Activated T-cell treated with anti-CD3 and anti-CD28 coated beads, Interleukin-2, amount 50 U/mL, for 4 hours (primary cell): Measurements from ENCODE around the gene PLXNA3. TPM values are rescaled to one million over a fixed set of nuclear protein-coding genes. Genes with fewer than 3 reads are reported as not detected.

Experiments used
- ATAC-seq, 2 donors: fragments of 200-7000 bp; cut with Tn5 transposase; one replicate each; pipeline ENCODE4 v1.10.0; 2021
- DNase-seq: peaks from one replicate; pipeline ENCODE4 v3.0.0-alpha.2; 2020
- H3K27me3 Mint-ChIP-seq: one replicate; pipeline ENCODE4 v1.8.0; 2021; ENCODE audit warnings: low read depth, mixed read lengths
- H3K36me3 Mint-ChIP-seq: one replicate; pipeline ENCODE4 v1.8.0; 2022; ENCODE audit warnings: mixed read lengths; ENCODE audit not compliant: insufficient read depth
- H3K4me1 Mint-ChIP-seq: one replicate; pipeline ENCODE4 v1.8.0; 2021; ENCODE audit warnings: low read depth, mixed read lengths
- H3K4me3 Mint-ChIP-seq: one replicate; pipeline ENCODE4 v1.8.0; 2021; ENCODE audit warnings: mild to moderate bottlenecking, moderate library complexity, mixed read lengths
- H3K9me3 Mint-ChIP-seq: one replicate; pipeline ENCODE4 v1.8.0; 2021; ENCODE audit warnings: mixed read lengths
- total RNA-seq, 3 donors: library from RNA; stranded (reverse); gene quantifications; one replicate each; pipeline ENCODE4 v1.2.1, GENCODE V29; 2021

Gene PLXNA3
- total RNA-seq, 3 donors from 2014 or later: 26.6 to 33.8 (median 27.6) TPM

GRCh38 chrX:154506483-154507332 is 48.6 kb downstream of the PLXNA3 start:
- no peak overlapping the region for H3K4me3 Mint-ChIP-seq
- peaks cover 13% of the 10 kb centered on the region for H3K36me3 Mint-ChIP-seq
- no peaks in the 10 kb centered on the region for H3K9me3 Mint-ChIP-seq
- peaks cover 10% of the 10 kb centered on the region for H3K4me1 Mint-ChIP-seq
- no peaks in the 10 kb centered on the region for H3K27me3 Mint-ChIP-seq
- ATAC-seq: no peak
- DNase-seq: no peak

GRCh38 chrX:154507673-154508383 is 49.7 kb downstream of the PLXNA3 start:
- no peak for ATAC-seq
- H3K27me3 Mint-ChIP-seq: no peaks in the 10 kb centered on the region
- peaks cover 13% of the 10 kb centered on the region for H3K36me3 Mint-ChIP-seq
- no peak overlapping the region for H3K4me3 Mint-ChIP-seq
- no peak for DNase-seq
- no peaks in the 10 kb centered on the region for H3K9me3 Mint-ChIP-seq
- peaks cover 14% of the 10 kb centered on the region for H3K4me1 Mint-ChIP-seq

- peaks cover 14% of the 10 kb centered on the region for H3K4me1 Mint-ChIP-seq
- no peak for DNase-seq
- H3K27me3 Mint-ChIP-seq: no peaks in the 10 kb centered on the region
- no peak for ATAC-seq
- H3K36me3 Mint-ChIP-seq: peaks cover 13% of the 10 kb centered on the region
- H3K9me3 Mint-ChIP-seq: no peaks in the 10 kb centered on the region
- H3K4me3 Mint-ChIP-seq: no peak overlapping the region
These were observed 50.3 kb downstream of the PLXNA3 start for GRCh38 chrX:154508384-154508745.

- Mint-ChIP-seq H3K36me3 (peaks cover 15% of the 10 kb centered on the region), H3K27me3 (no peaks in the 10 kb centered on the region), H3K9me3 (no peaks in the 10 kb centered on the region), H3K4me3 (no peak overlapping the region), H3K4me1 (peaks cover 19% of the 10 kb centered on the region)
- DNase-seq: no peak
- ATAC-seq: no peak
These were observed 51.4 kb downstream of the PLXNA3 start for GRCh38 chrX:154509455-154509854.

GRCh38 chrX:154511761-154512160 is 53.7 kb downstream of the PLXNA3 start:
- ATAC-seq (no peak), DNase-seq (no peak)
- H3K4me3 Mint-ChIP-seq: no peak overlapping the region
- no peaks in the 10 kb centered on the region for H3K27me3 Mint-ChIP-seq
- peaks cover 30% of the 10 kb centered on the region for H3K4me1 Mint-ChIP-seq
- H3K36me3 Mint-ChIP-seq: peaks cover 13% of the 10 kb centered on the region
- H3K9me3 Mint-ChIP-seq: no peaks in the 10 kb centered on the region

GRCh38 chrX:154512879-154513553 is 54.9 kb downstream of the PLXNA3 start:
- Mint-ChIP-seq H3K4me3 (no peak overlapping the region), H3K9me3 (no peaks in the 10 kb centered on the region), H3K27me3 (no peaks in the 10 kb centered on the region), H3K4me1 (peaks cover 30% of the 10 kb centered on the region), H3K36me3 (peaks cover 13% of the 10 kb centered on the region)
- DNase-seq (no peak), ATAC-seq (no peak)

GRCh38 chrX:154513716-154514115 is 55.6 kb downstream of the PLXNA3 start:
- Mint-ChIP-seq H3K4me1 (peaks cover 30% of the 10 kb centered on the region), H3K4me3 (peak overlapping the region; percentile 40), H3K36me3 (peaks cover 9% of the 10 kb centered on the region), H3K9me3 (no peaks in the 10 kb centered on the region), H3K27me3 (no peaks in the 10 kb centered on the region)
- ATAC-seq (no peak), DNase-seq (no peak)

- ATAC-seq: no peak
These were observed 57.2 kb downstream of the PLXNA3 start for GRCh38 chrX:154515090-154515965.

GRCh38 chrX:154515966-154516655 is 58.0 kb downstream of the PLXNA3 start, which contains the start of gene FAM3A:
TSS of gene FAM3A (minus strand) at chrX:154516232. CDS start at chrX:154515772, 460 bp downstream.
- DNase-seq (peak; percentile 92), ATAC-seq (peak; percentile 96 to 98)
- Mint-ChIP-seq H3K36me3 (peaks cover 2% of the 10 kb centered on the region), H3K27me3 (no peaks in the 10 kb centered on the region), H3K4me1 (peaks cover 26% of the 10 kb centered on the region), H3K9me3 (no peaks in the 10 kb centered on the region), H3K4me3 (peak within 1 kb of the TSS; percentile 84)

More at GRCh38 chrX:154515090-154515965, 57.2 kb downstream of the PLXNA3 start:
- Mint-ChIP-seq H3K4me3 (peak overlapping the region; percentile 84), H3K27me3 (no peaks in the 10 kb centered on the region), H3K4me1 (peaks cover 30% of the 10 kb centered on the region), H3K36me3 (peaks cover 2% of the 10 kb centered on the region), H3K9me3 (no peaks in the 10 kb centered on the region)
- no peak for DNase-seq

GRCh38 chrX:154516656-154517100 is 58.6 kb downstream of the PLXNA3 start:
- no peaks in the 10 kb centered on the region for H3K27me3 Mint-ChIP-seq
- H3K4me3 Mint-ChIP-seq: peak overlapping the region; percentile 81
- H3K36me3 Mint-ChIP-seq: peaks cover 2% of the 10 kb centered on the region
- ATAC-seq (peak in 1 of 2 donors; percentile 6), DNase-seq (no peak)
- H3K9me3 Mint-ChIP-seq: no peaks in the 10 kb centered on the region
- peaks cover 21% of the 10 kb centered on the region for H3K4me1 Mint-ChIP-seq

- DNase-seq (no peak), ATAC-seq (no peak)
- H3K9me3 Mint-ChIP-seq: no peaks in the 10 kb centered on the region
- H3K4me3 Mint-ChIP-seq: no peak overlapping the region
- no peaks in the 10 kb centered on the region for H3K27me3 Mint-ChIP-seq
- peaks cover 2% of the 10 kb centered on the region for H3K36me3 Mint-ChIP-seq
- H3K4me1 Mint-ChIP-seq: peaks cover 18% of the 10 kb centered on the region
These were observed 59.2 kb downstream of the PLXNA3 start for GRCh38 chrX:154517101-154517781.

GRCh38 chrX:154519389-154519788 is 61.3 kb downstream of the PLXNA3 start:
- H3K27me3 Mint-ChIP-seq: no peaks in the 10 kb centered on the region
- no peaks in the 10 kb centered on the region for H3K9me3 Mint-ChIP-seq
- no peak overlapping the region for H3K4me3 Mint-ChIP-seq
- DNase-seq (no peak), ATAC-seq (no peak)
- peaks cover 11% of the 10 kb centered on the region for H3K4me1 Mint-ChIP-seq
- no peaks in the 10 kb centered on the region for H3K36me3 Mint-ChIP-seq
